H9 (cell line): ENCODE data around the gene DPH5. TPM values are rescaled to one million over a fixed set of nuclear protein-coding genes. Genes with fewer than 3 reads are reported as not detected.

ENCODE experiments used
- DNase-seq: peaks from one replicate; pipeline ENCODE4 v3.0.0-alpha.2; 2017
- H2AFZ ChIP-seq: one replicate; pipeline ENCODE4 v1.6.1; 2013; ENCODE audit warnings: mild to moderate bottlenecking, low read length, control low read depth, moderate library complexity
- H2AK5ac ChIP-seq: 2 replicates; pipeline ENCODE4 v1.6.1; 2013; ENCODE audit warnings: low read length, control low read depth, mixed read lengths; ENCODE audit not compliant: insufficient read length
- H2BK120ac ChIP-seq: one replicate; pipeline ENCODE4 v1.6.1; 2013; ENCODE audit warnings: low read depth, mild to moderate bottlenecking, low read length, control low read depth, inconsistent platforms; ENCODE audit not compliant: poor library complexity, severe bottlenecking
- H2BK12ac ChIP-seq: 2 replicates; pipeline ENCODE4 v1.6.1; 2013; ENCODE audit warnings: low read length, control low read depth, mixed read lengths, low read depth; ENCODE audit not compliant: insufficient read length
- H2BK15ac ChIP-seq: 2 replicates; pipeline ENCODE4 v1.6.1; 2013; ENCODE audit warnings: low read depth, low read length, control low read depth
- H2BK20ac ChIP-seq: one replicate; pipeline ENCODE4 v1.6.1; 2013; ENCODE audit warnings: low read depth, mild to moderate bottlenecking, low read length, control low read depth, inconsistent platforms; ENCODE audit not compliant: poor library complexity, severe bottlenecking
- H2BK5ac ChIP-seq: 2 replicates; pipeline ENCODE4 v1.6.1; 2013; ENCODE audit warnings: low read length, control low read depth, mixed read lengths; ENCODE audit not compliant: insufficient read length
- H3K14ac ChIP-seq: 2 replicates; pipeline ENCODE4 v1.6.1; 2013; ENCODE audit warnings: low read length, control low read depth; ENCODE audit not compliant: insufficient read depth
- H3K18ac ChIP-seq: 2 replicates; pipeline ENCODE4 v1.6.1; 2013; ENCODE audit warnings: low read depth, mild to moderate bottlenecking, mixed read lengths, low read length, control low read depth; ENCODE audit not compliant: insufficient read length
- H3K23ac ChIP-seq: 2 replicates; pipeline ENCODE4 v1.6.1; 2013; ENCODE audit warnings: low read length, control low read depth, mixed read lengths, low read depth; ENCODE audit not compliant: insufficient read length
- H3K23me2 ChIP-seq: 2 replicates; pipeline ENCODE4 v1.6.1; 2013; ENCODE audit warnings: low read depth, mild to moderate bottlenecking, mixed read lengths, low read length, control low read depth; ENCODE audit not compliant: insufficient read length, poor library complexity, severe bottlenecking
- H3K27ac ChIP-seq: 2 replicates; pipeline ENCODE4 v1.5.1; 2013; ENCODE audit warnings: low read length, control low read depth, mixed read lengths, low read depth; ENCODE audit not compliant: insufficient read length
- H3K27me3 ChIP-seq: 2 replicates; pipeline ENCODE4 v1.6.1; 2013; ENCODE audit warnings: low read length, control low read depth, inconsistent platforms; ENCODE audit not compliant: insufficient read depth
- H3K4ac ChIP-seq: 2 replicates; pipeline ENCODE4 v1.6.1; 2013; ENCODE audit warnings: low read depth, mild to moderate bottlenecking, control low read depth, inconsistent platforms, low read length, moderate library complexity
- H3K4me1 ChIP-seq: 2 replicates; pipeline ENCODE4 v1.6.1; 2013; ENCODE audit warnings: low read length, control low read depth, inconsistent platforms; ENCODE audit not compliant: insufficient read depth
- H3K4me2 ChIP-seq: 2 replicates; pipeline ENCODE4 v1.6.1; 2013; ENCODE audit warnings: low read length, control low read depth, mixed read lengths; ENCODE audit not compliant: insufficient read length, insufficient read depth
- H3K56ac ChIP-seq: 2 replicates; pipeline ENCODE4 v1.6.1; 2013; ENCODE audit warnings: low read depth, mild to moderate bottlenecking, mixed read lengths, low read length, control low read depth; ENCODE audit not compliant: insufficient read length
- H3K79me1 ChIP-seq: 2 replicates; pipeline ENCODE4 v1.6.1; 2013; ENCODE audit warnings: low read depth, mild to moderate bottlenecking, moderate library complexity, low read length, control low read depth, inconsistent platforms; ENCODE audit not compliant: insufficient read depth, poor library complexity, severe bottlenecking
- H3K79me2 ChIP-seq: 2 replicates; pipeline ENCODE4 v1.6.1; 2013; ENCODE audit warnings: low read length, control low read depth, inconsistent platforms; ENCODE audit not compliant: insufficient read depth
- H3K9ac ChIP-seq: 2 replicates; pipeline ENCODE4 v1.6.1; 2013; ENCODE audit warnings: low read length, control low read depth, mixed read lengths; ENCODE audit not compliant: insufficient read length; ENCODE audit errors: extremely low read depth
- H3K9me3 ChIP-seq: one replicate; pipeline ENCODE4 v1.6.1; 2013; ENCODE audit warnings: low read depth, low read length, inconsistent platforms; ENCODE audit not compliant: control insufficient read depth
- H3T11ph ChIP-seq: one replicate; pipeline ENCODE4 v1.6.1; 2013; ENCODE audit warnings: mild to moderate bottlenecking, low read length, control low read depth, inconsistent platforms
- H4K20me1 ChIP-seq: one replicate; pipeline ENCODE4 v1.6.1; 2013; ENCODE audit not compliant: control insufficient read depth, insufficient read length, insufficient read depth
- H4K5ac ChIP-seq: 2 replicates; pipeline ENCODE4 v1.6.1; 2013; ENCODE audit warnings: low read depth, mild to moderate bottlenecking, mixed read lengths, low read length, control low read depth; ENCODE audit not compliant: insufficient read length
- H4K8ac ChIP-seq: replicated peaks from 2 replicates; pipeline ENCODE4 v1.6.1; 2013; ENCODE audit warnings: low read length, control low read depth, mixed read lengths, low read depth; ENCODE audit not compliant: insufficient read length
- H4K91ac ChIP-seq: 2 replicates; pipeline ENCODE4 v1.6.1; 2013; ENCODE audit warnings: low read depth, mild to moderate bottlenecking, moderate library complexity, mixed read lengths, low read length, control low read depth; ENCODE audit not compliant: insufficient read length
- H3K27ac Mint-ChIP-seq, 3 experiments: 2 replicates in 2 of 3; 3 replicates in 1 of 3; pipeline ENCODE4 v1.8.0; 2020 to 2021; ENCODE audit warnings: mixed read lengths in 3 of 3, mild to moderate bottlenecking in 1 of 3, moderate library complexity in 1 of 3
- H3K27me3 Mint-ChIP-seq: 2 replicates; pipeline ENCODE4 v1.8.0; 2021; ENCODE audit warnings: low read depth, mild to moderate bottlenecking, moderate library complexity, mixed read lengths
- H3K36me3 Mint-ChIP-seq, 3 experiments: 2 replicates in 2 of 3; 3 replicates in 1 of 3; pipeline ENCODE4 v1.8.0; 2020 to 2021; ENCODE audit warnings: low read depth in 3 of 3, mixed read lengths in 3 of 3; ENCODE audit not compliant: insufficient read depth in 1 of 3
- H3K4me1 Mint-ChIP-seq, 2 experiments: 2 replicates each; pipeline ENCODE4 v1.8.0; 2020; ENCODE audit warnings: mixed read lengths in 2 of 2
- H3K4me3 Mint-ChIP-seq, 2 experiments: 2 replicates in 1 of 2; 3 replicates in 1 of 2; pipeline ENCODE4 v1.8.0; 2020 to 2021; ENCODE audit warnings: mild to moderate bottlenecking in 2 of 2, mixed read lengths in 2 of 2, moderate library complexity in 1 of 2
- H3K9me3 Mint-ChIP-seq, 2 experiments: 2 replicates in 1 of 2; 3 replicates in 1 of 2; pipeline ENCODE4 v1.8.0; 2020; ENCODE audit warnings: mild to moderate bottlenecking in 2 of 2, mixed read lengths in 2 of 2, moderate library complexity in 1 of 2
- WGBS: extraction: QIAGEN DNeasy Blood & Tissue Kit; methylation state at CpG from one replicate; pipeline ENCODE4 v1.1.7; 2013; ENCODE audit warnings: missing lambda C conversion rate, low lambda C conversion rate, mixed read lengths; ENCODE audit not compliant: insufficient read length; ENCODE audit errors: extremely low coverage; 5-methylcytosine and 5-hydroxymethylcytosine counted together
- total RNA-seq: library from RNA; stranded (reverse); gene quantifications from 2 replicates; pipeline ENCODE4 v1.2.1, GENCODE V29; 2021
- TF ChIP-seq, protein P1 (sequence below): fragments of 200-600 bp; sonication (generic); conservative IDR thresholded peaks from 3 replicates; pipeline ENCODE4 v1.8.0; 2021; ENCODE audit warnings: antibody characterized with exemption, mild to moderate bottlenecking

The DPH5 gene
- total RNA-seq, 1 experiment from 2014 or later, result 49.4 TPM

- Histone ChIP-seq H3K79me2 (no peaks in the 10 kb centered on the region; the same call in 1 of the 2 replicates), H3K4ac (no peak overlapping the region), H2BK12ac (no peak overlapping the region), H2AK5ac (no peak overlapping the region), H3K18ac (no peak overlapping the region), H3K27ac (no peak overlapping the region), H3K56ac (no peak overlapping the region), H2BK5ac (no peak overlapping the region), H3K27me3 (no peaks in the 10 kb centered on the region), H3T11ph (no peak overlapping the region), H2AFZ (no peak overlapping the region), H3K9me3 (no peaks in the 10 kb centered on the region), H4K20me1 (no peaks in the 10 kb centered on the region), H3K4me2 (no peak overlapping the region), H2BK20ac (no peak overlapping the region), H3K79me1 (no peaks in the 10 kb centered on the region), H3K9ac (no peak overlapping the region), H4K8ac (no peak overlapping the region), H3K14ac (no peak overlapping the region), H3K4me1 (no peaks in the 10 kb centered on the region), H2BK15ac (no peak overlapping the region), H3K23ac (no peak overlapping the region), H4K5ac (no peak overlapping the region), H2BK120ac (no peak overlapping the region), H4K91ac (no peak overlapping the region), H3K23me2 (no peaks in the 10 kb centered on the region)
- DNase-seq, result no peak
- Mint-ChIP-seq H3K9me3 (no peaks in the 10 kb centered on the region), H3K27me3 (no peaks in the 10 kb centered on the region), H3K4me3 (no peak overlapping the region), H3K27ac (no peak overlapping the region), H3K4me1 (peaks cover 8% of the 10 kb centered on the region in 2 experiments; a peak in 3 of 4 replicates), H3K36me3 (peaks cover 6 to 30% (median 21%) of the 10 kb centered on the region in 3 experiments; a peak in 5 of 7 replicates)
- WGBS, result no CpG with 5 or more reads among the region's 1 CpG
- TF ChIP-seq, protein P1, sequence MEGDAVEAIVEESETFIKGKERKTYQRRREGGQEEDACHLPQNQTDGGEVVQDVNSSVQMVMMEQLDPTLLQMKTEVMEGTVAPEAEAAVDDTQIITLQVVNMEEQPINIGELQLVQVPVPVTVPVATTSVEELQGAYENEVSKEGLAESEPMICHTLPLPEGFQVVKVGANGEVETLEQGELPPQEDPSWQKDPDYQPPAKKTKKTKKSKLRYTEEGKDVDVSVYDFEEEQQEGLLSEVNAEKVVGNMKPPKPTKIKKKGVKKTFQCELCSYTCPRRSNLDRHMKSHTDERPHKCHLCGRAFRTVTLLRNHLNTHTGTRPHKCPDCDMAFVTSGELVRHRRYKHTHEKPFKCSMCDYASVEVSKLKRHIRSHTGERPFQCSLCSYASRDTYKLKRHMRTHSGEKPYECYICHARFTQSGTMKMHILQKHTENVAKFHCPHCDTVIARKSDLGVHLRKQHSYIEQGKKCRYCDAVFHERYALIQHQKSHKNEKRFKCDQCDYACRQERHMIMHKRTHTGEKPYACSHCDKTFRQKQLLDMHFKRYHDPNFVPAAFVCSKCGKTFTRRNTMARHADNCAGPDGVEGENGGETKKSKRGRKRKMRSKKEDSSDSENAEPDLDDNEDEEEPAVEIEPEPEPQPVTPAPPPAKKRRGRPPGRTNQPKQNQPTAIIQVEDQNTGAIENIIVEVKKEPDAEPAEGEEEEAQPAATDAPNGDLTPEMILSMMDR, result no peak
Measured at GRCh38 chr1:100998426-100998825, 27.2 kb downstream of the DPH5 start.
